ENCODE data around the gene SLX1A.
A peak's percentile ranks its signal among the peaks of the same experiment; 100 is the strongest.
"Not testable (repeated sequence)": the region's sequence is repeated elsewhere in the genome, so short reads cannot be mapped to it uniquely, and the experiment has no call there.

Gene SLX1A

DNA sequence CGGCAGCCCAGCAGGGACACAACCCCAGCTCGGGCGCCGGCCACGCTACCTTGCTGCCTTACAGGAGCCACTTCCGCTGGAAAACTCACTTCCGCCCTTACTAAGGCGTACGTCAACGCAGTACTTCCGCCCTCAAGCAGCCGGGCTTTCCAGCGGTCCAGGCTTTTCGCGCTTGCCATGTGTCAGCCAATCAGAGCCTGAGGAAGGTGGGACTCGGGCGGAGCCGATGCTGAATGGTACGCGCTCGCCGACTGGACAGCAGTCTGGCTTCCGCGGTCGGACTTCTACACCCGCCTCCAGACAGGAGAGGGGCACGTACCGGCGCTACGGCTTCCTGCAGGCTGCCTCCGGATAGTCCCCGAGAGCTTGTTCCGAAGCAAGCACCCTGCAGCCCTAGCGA, at the start of gene SLX1A, which contains the start of gene BOLA2B:
Gene SLX1A (plus strand): TSS at position 261 of the 400 bp plus-strand sequence. CDS start 210 bp downstream, outside the sequence.
Gene BOLA2B (minus strand): TSS at position 52 of the 400 bp plus-strand sequence. CDS start 71 bp downstream, outside the sequence.
- DNase-seq, result not testable (repeated sequence)

DNA sequence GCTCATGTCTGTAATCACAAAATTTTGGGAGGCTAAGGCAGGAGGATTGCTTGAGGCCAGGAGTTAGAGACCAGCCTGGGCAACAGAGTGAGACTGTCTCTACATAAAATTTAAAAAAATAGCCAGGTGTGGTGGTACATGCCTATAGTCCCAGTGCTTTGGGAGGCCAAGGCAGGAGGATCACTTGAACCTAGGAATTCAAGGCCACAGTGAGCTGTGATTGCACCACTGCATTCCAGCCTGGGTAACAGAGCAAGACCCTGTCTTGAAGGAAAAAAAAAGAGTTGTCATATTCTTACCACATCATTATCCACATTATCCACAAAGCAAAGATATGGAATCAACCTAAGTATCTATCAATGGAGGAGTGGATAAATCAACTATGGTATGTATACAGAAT, 49.7 kb upstream of the SLX1A start:
- DNase-seq, result no peak

DNA sequence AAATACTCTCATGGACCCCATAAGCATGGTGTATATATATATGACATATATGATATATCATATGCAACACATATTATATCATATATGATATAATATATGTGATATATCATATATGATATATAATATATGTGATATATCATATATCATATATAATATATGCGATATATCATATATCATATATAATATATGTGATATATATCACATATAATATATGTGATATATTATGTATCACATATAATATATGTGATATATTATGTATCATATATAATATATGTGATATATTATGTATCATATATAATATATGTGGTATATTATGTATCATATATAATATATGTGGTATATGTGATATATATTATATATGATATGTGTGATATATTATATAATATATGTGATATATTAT, 48.8 kb upstream of the SLX1A start:
- no peak for DNase-seq

DNA sequence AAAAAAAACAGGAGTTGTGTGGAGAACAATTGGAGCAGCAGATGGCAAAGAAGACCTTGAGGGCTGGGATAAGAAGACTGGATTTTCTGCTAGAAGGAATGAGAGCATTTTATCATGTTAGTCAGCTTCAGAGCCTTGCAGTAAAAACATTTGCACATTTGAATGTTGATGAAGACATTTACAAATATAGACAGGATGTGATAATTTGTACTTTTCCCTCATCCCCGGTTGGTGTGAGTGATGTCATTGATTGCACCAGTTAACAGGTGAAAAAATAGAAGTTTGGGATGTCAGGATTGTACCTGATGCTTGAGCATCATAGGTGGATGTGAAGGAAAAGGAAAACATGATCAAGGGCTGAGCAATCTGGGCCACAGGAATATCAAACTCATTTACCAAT, 48.0 kb upstream of the SLX1A start:
- no peak for DNase-seq

DNA sequence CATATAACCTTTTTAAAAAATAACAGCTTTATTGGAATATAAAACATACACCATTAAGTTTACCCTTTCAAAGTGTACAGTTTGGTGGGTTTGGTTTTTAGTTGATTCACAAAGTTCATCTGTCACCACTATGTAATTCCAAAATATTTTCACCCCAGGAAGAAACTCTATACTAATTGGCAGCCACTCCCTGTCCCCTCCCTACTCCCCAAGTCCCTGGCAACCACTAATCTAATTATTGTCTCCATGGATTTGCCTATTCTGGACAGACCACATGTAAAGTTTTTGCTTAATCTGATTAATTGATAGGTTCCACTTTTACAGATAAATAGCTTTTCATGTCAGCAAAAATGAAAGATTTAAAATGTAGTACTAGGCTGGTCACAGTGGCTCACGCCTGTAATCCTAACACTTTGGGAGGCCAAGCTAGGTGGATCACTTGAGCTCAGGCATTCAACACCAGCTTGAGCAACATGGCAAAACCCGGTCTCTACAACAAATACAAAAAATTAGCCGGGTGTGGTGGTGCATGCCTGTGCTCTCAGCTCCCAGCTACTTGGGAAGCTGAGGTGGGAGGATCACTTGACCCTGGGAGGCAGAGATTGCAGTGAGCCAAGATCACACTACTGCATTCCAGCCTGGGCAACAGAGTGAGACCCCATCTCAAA, 45.7 kb upstream of the SLX1A start:
- DNase-seq, result no peak

DNA sequence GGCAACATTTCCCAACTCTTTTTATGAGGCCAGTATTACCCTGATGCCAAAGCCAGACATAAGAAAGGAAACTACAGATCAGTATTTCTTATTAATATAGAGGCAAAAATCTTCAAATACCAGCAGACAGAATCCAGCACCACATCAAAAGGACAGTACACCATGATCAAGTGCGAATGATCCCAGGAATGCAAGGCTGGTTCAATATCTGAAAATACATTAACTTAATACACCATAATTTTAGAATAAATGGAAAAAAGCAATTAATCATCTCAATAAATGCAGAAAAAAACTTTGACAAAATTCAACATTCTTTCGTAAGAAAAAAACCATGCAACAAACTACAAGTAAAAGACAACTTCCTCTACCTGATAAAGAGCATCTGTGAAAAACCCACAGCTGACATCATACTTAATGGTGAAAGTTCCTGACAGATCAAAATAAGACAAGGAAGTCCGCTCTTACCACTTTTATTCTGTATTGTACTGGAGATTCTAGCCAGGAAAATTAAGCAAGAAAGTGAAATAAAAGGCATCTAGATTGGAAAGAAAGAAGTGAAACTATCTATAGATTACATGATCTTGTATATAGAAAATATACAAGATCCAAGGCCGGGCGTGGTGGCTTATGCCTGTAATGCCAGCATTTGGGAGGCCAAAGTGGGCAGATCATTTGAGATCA, 44.3 kb upstream of the SLX1A start:
- no peak for DNase-seq

DNA sequence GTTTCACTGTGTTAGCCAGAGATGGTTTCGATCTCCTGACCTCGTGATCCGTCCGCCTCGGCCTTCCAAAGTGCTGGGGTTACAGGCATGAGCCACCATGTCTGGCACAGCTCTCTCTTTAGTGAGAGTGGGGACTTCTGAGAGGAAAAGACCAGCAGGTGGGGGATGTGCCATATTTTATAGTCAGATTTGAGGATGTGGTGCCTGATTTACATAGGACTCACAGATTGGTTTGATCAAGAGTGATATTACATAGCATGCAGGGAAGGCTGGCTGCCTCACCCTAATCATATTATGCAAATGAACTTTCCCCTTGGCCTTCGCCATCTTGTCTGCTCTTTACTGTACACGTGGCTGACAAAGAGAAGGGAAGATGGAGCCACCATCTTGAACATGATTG, 42.6 kb upstream of the SLX1A start:
- no peak for DNase-seq

DNA sequence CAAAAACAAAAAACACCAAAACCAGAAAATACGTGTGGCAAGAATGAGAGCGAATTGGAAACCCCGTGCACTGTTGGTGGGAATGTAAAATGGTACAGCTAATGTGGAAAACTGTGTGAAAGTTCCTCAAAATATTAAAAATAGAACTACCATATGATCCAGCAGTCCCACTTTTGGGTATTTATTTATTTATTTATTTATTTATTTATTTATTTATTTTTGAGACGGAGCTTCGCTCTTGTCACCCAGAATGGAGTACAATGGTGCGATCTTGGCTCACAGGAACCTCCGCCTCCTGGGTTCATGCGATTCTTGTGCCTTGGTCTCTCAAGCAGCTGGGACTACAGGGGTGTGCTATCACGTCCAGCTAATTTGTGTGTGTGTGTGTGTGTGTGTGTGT, 41.2 kb upstream of the SLX1A start:
- DNase-seq, result no peak

DNA sequence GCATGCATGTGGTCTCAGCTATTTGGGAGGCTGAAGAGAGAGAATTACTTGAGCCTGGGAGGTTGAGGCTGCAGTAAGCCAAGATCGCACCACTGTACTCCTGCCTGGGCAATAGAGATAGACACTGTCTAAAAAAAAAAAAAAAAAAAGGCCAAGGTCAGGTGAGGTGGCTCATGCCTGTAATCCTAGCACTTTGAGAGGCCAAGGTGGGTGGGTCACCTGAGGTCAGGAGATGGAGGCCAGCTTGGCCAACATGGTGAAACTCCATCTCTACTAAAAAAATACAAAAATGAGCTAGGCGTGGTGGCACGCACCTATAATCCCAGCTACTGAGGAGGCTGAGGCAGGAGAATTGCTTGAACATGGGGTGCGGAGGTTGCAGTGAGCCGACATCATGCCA, 38.5 kb upstream of the SLX1A start:
- no peak for DNase-seq

DNA sequence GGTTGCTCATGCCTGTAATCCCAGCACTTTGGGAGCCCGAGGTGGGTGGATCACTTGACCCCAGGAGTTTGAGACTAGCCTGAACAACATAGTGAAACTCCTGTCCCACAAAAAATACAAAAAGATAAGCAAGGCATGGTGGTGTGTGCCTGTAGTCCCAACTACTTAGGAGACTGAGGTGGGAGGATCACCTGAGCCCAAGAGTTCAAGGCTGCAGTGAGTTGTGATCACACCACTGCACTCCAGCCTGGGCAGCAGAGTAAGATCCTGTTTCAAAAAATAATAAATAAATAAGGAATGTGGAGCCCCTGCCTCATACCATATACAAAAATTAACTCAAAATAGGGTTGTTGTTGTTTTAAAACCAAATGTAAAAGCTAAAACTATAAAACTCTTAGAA, 36.5 kb upstream of the SLX1A start:
- no peak for DNase-seq

DNA sequence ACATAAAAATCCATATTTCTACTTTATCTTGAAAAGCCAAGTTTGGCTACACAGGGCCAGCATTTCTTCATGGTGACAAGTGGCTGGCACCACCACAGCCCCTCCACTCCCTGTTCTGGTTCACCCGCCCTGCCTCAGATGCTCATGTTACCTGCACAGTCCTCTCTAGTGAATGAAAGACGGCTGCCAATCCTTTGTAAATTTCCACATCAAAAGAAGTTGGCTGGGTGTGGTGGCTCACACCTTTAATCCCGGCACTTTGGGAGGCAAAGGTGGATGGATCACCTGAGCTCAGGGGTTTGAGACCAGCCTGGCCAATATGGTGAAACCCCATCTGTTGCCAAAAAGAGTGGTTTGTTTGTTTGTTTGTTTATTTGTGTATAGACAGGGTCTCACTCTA, 30.1 kb upstream of the SLX1A start:
- DNase-seq, result no peak

DNA sequence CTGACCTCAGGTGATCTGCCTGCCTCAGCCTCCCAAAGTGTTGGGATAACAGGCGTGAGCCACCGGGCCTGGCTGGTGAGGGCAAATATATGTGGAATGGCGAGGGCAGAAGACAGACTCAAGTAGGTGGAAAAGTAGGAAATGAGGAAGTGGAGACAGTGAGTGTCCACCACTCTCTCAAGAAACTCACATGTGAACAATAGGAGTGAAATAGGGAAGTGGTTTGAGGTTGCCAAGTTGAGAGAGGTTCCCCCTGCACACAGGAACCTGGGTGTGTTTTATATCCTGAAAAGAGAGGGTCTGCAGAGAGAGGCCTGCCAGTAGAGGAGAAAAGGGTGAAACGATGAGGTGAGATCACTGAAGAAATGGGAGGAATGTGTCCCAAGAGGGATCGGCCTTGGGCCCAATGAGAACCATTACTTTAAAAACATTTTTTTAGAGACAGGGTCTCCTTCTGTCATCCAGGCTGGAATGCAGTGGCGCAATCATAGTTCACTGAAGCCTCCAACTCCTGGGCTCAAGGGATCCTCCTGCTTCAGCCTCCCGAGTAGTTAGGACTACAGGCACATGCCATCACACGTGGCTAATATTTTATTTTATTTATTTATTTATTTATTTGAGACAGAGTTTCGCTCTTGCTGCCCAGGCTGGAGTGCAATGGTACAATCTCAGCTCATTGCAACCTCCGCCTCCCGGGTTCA, 27.3 kb upstream of the SLX1A start:
- DNase-seq, result peak; percentile 20

DNA sequence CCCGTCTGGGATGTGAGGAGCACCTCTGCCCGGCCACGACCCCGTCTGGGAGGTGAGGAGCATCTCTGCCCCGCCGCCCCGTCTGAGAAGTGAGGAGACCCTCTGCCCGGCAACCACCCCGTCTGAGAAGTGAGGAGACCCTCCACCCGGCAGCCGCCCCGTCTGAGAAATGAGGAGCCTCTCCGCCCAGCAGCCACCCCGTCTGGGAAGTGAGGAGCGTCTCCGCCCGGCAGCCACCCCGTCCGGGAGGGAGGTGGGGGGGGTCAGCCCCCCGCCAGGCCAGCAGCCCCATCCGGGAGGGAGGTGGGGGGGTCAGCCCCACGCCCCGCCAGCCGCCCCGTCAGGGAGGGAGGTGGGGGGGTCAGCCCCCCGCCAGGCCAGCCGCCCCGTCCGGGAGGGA, 24.9 kb upstream of the SLX1A start:
- not testable (repeated sequence) for DNase-seq

DNA sequence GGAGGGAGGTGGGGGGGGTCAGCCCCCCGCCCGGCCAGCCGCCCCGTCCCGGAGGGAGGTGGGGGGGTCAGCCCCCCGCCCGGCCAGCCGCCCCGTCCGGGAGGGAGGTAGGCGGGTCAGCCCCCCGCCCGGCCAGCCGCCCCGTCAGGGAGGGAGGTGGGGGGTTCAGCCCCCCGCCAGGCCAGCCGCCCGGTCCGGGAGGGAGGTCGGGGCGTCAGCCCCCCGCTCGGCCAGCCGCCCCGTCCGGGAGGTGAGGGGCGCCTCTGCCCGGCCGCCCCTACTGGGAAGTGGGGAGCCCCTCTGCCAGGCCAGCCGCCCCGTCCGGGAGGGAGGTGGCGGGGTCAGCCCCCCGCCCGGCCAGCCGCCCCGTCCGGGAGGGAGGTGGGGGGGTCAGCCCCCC, 24.3 kb upstream of the SLX1A start:
- not testable (repeated sequence) for DNase-seq

DNA sequence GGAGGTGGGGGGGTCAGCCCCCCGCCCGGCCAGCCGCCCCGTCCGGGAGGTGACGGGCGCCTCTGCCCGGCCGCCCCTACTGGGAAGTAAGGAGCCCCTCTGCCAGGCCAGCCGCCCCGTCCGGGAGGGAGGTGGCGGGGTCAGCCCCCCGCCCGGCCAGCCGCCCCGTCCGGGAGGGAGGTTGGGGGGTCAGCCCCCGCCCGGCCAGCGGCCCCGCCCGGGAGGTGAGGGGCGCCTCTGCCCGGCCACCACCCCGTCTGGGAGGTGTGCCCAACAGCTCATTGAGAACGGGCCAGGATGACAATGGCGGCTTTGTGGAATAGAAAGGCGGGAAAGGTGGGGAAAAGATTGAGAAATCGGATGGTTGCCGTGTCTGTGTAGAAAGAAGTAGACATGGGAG, 23.5 kb upstream of the SLX1A start:
- DNase-seq, result not testable (repeated sequence)

DNA sequence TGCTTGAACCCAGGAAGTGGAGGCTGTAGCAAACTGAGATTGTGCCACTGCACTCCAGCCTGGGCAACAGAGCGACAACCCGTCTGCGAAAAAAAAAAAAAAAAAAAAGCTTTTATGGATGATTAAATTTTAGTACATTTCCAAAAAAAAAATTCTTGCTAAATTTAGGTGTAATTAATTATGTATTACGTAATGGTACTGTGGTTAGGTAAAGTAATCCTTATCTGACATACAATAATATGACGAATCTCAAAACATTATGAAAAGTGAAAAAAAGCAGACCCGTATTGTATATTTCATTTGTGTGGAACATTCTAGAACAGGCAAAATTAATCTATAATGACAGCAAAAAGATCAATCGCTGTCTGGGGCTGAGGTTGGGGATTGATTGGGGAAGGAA, 20.6 kb upstream of the SLX1A start:
- no peak for DNase-seq

DNA sequence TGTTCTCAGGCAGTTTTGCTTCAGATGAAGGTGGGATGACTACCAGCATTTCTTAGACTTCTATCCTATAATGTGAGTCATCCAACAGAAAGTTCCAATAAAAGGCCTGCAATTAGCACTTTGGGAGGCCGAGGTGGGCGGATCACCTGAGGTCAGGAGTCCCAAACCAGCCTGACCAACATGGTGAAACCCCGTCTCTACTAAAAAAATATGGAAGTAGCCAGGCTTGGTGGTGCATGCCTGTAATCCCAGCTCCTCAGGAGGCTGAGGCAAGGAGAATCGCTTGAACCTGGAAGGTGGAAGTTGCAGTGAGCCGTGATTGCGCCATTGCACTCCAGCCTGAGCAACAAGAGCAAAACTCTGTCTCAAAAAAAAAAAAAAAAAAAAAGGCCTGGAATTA, 16.8 kb upstream of the SLX1A start:
- DNase-seq, result not testable (repeated sequence)

DNA sequence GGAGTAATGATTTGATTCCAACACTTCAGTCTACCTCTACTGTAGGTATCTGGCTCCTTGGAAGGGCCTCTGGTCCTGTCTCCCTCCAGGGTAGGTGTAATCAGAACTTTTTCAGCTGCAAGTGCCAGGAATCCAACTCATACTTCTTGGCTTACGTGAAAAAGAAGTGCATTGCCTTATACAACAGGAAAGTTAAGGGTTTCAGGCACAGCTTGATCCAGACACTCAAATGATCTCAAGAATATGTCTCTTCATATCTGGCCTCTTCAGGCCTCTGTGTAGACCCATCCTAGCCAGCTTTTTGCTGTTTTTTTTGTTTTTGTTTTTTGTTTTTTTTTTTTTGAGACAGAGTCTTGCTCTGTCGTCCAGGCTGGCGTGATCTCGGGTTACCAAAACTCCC, 14.5 kb upstream of the SLX1A start:
- DNase-seq, result no peak

DNA sequence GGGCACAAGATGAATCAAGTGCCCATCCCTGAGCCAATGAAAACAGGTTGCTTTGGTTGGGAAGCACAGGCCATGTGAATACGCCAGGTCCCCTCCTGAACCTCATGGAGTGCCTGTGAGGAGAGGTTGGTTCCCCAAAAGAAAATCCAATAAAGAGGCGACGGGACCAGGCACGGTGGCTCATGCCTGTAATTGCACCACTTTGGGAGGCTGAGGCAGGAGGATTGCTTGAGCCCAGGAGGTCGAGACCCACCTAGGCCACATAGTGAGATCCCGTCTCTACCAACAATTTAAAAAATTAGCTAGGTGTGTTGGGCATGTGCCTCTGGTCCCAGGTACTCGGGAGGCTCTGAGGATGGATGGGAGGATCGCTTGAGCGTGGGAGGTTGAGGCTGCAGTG, 13.7 kb upstream of the SLX1A start:
- DNase-seq, result no peak

DNA sequence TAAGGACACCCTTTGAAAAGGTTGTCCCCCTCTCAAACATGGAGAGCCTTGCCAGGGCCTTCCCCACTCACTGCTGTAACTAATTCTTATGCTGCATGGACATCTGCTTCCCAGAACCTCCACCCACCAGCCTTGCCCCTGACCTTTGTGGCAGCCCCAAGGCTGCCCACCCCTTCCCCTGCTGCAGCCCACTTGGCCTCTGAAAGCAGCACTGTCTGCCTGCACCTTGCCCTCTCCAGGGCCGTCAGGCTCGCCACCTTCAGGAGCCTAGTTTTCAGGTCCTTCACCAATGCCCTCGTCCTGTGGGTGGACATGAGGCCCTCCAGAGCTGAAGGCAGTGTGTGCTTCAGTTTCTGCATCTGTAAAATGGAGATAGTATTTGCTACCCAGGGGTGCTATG, 12.9 kb upstream of the SLX1A start:
- DNase-seq, result no peak

DNA sequence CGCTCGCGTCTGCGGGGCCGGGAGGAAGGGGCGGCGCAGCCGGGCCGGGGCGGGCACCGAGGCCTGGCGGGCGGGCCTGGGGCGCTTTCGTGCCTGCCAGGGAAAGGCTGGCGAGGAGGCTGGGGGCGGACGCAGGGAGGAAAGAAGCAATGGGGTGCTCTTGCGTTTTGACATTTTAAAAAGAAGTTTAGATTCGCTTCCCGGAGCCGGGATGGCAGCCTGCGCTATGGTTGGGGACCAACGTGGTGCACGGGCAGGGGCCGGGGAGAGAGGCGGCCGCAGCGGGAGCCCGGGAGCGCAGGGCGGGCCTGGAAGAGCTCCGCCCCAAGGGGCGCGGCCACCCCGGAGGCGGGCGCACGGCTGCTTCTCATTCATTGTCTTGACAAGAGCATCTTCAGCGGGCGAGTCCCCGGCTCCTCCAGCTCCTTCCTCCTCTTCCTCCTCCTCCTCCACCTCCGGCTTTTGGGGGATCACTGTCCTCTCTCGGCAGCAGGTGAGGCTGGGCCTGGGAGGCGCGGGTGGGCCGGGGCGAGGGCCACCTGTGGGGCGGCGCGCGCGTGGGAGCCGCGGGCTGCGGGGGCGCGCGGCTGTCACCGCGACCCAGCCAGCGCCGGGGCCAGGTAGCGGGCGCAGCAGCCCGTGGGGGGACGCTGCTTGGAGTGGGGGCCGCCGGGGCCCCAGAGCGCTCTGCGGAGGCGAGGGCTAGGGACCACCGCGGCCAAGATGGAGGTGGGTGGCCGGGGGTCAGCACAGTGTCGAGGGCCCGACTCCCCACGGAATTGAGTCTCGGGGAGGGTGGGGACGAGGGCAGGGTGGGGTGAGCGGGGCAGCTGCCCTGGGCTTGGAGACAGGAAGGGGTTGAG, 10.2 kb upstream of the SLX1A start, which contains the start of gene CORO1A:
Gene CORO1A (plus strand): TSS at position 370 of the 863 bp plus-strand sequence. CDS start 1,608 bp downstream, outside the sequence.
- DNase-seq, result peak; percentile 91

DNA sequence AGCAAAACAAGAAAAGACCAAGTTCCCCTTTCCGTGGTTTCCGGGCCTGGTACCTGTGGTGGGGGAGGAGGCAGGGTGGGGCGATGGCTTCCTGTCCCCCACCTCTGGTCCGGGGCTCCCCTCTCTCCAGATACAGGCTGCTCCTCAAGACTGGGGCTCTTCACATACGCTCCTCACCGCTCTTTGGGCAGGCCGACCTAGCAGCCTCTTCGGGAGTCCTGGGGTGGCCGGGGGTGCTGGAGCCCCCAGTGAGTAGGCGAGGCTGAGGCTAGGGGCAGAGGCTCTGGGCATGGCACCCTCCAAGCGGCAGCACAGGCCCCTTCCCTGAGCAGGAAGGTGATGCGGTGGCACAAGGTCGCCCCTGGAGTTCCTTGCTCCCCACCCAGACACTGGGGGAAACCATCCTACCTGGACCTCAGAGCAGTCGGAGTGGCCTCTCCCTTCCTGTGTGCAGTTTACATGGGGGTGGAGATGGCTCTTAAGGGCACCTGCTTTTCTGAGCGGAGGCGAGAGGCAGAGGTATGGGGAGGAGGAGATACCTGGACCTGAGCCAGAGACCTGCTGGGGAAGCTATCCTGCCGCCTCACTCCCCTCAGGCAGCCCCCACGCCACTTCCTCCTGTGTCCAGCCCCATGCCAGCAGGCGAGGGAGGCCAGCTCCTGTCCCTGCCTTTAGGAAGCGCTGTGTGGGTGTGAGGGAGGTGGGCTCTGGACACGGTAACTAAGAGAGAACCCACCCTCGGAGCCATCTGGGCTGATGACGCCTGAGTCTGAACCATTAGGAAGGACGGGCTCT, 9.4 kb upstream of the SLX1A start:
- DNase-seq, result peak; percentile 87
